ENCODE results near the gene EPN3.

EPN3 gene

GRCh38 chr17:50532452-50533024 is at the start of gene EPN3:
EPN3 (plus strand) TSS chr17:50532735; CDS start chr17:50536557, 3,822 bp downstream.
- ChIA-PET POLR2A (interaction anchor here (1.2 to 3.9 kb wide), 2 partner anchors 9 to 28 kb away, joined by 4 to 17 read pairs; no protein-coding TSS in a partner anchor), CTCF (no interaction called here)
- no peak for DNase-seq (ENCODE audit: extremely low spot score)
- TF ChIP-seq CTBP1 (IDR thresholded peaks at IDR 0.05; ENCODE audit: borderline replicate concordance) (no peak), ARNT (IDR thresholded peaks at IDR 0.05) (no peak), SP1 (IDR thresholded peaks at IDR 0.05) (no peak), FOXM1 (IDR thresholded peaks at IDR 0.05; ENCODE audit: borderline replicate concordance) (no peak), ELF4 (IDR thresholded peaks at IDR 0.05) (no peak), NFRKB (IDR thresholded peaks at IDR 0.05) (no peak), FOXA1 (IDR thresholded peaks at IDR 0.05) (no peak), SUZ12 (IDR thresholded peaks at IDR 0.05) (no peak), LEF1 (IDR thresholded peaks at IDR 0.05; ENCODE audit: borderline replicate concordance) (no peak), L3MBTL2 (conservative IDR thresholded peaks at IDR 0.05) (no peak), ZNF384 (IDR thresholded peaks at IDR 0.05) (no peak), FOXK2 (IDR thresholded peaks at IDR 0.05) (no peak), HDGF (IDR thresholded peaks at IDR 0.05; ENCODE audit: borderline replicate concordance) (no peak), TARDBP (IDR thresholded peaks at IDR 0.05) (no peak), PKNOX1 (IDR thresholded peaks at IDR 0.05) (no peak), BHLHE40 (IDR thresholded peaks at IDR 0.05; ENCODE audit: borderline replicate concordance) (no peak)

- POLR2A ChIA-PET, result interaction anchor here (0.7 to 1.4 kb wide), 3 partner anchors 10 to 121 kb away, joined by 3 to 5 read pairs (median 3); no protein-coding TSS in a partner anchor
Observed at GRCh38 chr17:50483266-50483665, 49.3 kb upstream of the EPN3 start.

GRCh38 chr17:50484386-50485155 is 48.0 kb upstream of the EPN3 start:
- no peak for DNase-seq (ENCODE audit: extremely low spot score)
- CTCF ChIA-PET, result interaction anchor here (1.0 to 1.2 kb wide), 7 partner anchors 11 to 211 kb away, joined by 3 to 5 read pairs (median 3); no protein-coding TSS in a partner anchor
- TF ChIP-seq CTBP1 (IDR thresholded peaks at IDR 0.05; ENCODE audit: borderline replicate concordance) (no peak), FOXM1 (IDR thresholded peaks at IDR 0.05; ENCODE audit: borderline replicate concordance) (no peak), L3MBTL2 (conservative IDR thresholded peaks at IDR 0.05) (no peak), ZNF384 (IDR thresholded peaks at IDR 0.05) (no peak), PKNOX1 (IDR thresholded peaks at IDR 0.05) (no peak), HDGF (IDR thresholded peaks at IDR 0.05; ENCODE audit: borderline replicate concordance) (no peak), TARDBP (IDR thresholded peaks at IDR 0.05) (no peak), LEF1 (IDR thresholded peaks at IDR 0.05; ENCODE audit: borderline replicate concordance) (no peak)
- POLR2A ChIA-PET, result interaction anchor here (1.2 to 1.4 kb wide), 2 partner anchors 9 to 57 kb away, joined by 3 to 5 read pairs; no protein-coding TSS in a partner anchor

More at GRCh38 chr17:50483266-50483665, 49.3 kb upstream of the EPN3 start:
- DNase-seq (ENCODE audit: extremely low spot score), result no peak
- CTCF ChIA-PET, result interaction anchor here (0.6 to 1.7 kb wide), 10 partner anchors 10 to 453 kb away, joined by 3 to 7 read pairs (median 4); no protein-coding TSS in a partner anchor
- TF ChIP-seq HDGF (IDR thresholded peaks at IDR 0.05; ENCODE audit: borderline replicate concordance), result no peak
- TF ChIP-seq BHLHE40 (IDR thresholded peaks at IDR 0.05; ENCODE audit: borderline replicate concordance), result no peak
- no peak for TF ChIP-seq SP1 (IDR thresholded peaks at IDR 0.05)
- no peak for TF ChIP-seq SUZ12 (IDR thresholded peaks at IDR 0.05)
- no peak for TF ChIP-seq ELF4 (IDR thresholded peaks at IDR 0.05)
- TF ChIP-seq FOXK2 (IDR thresholded peaks at IDR 0.05), result no peak
- TF ChIP-seq NFRKB (IDR thresholded peaks at IDR 0.05), result no peak

- TF ChIP-seq BHLHE40 (IDR thresholded peaks at IDR 0.05; ENCODE audit: borderline replicate concordance) (no peak), NFRKB (IDR thresholded peaks at IDR 0.05) (no peak), LEF1 (IDR thresholded peaks at IDR 0.05; ENCODE audit: borderline replicate concordance) (no peak), FOXK2 (IDR thresholded peaks at IDR 0.05) (no peak), SUZ12 (IDR thresholded peaks at IDR 0.05) (no peak), ELF4 (IDR thresholded peaks at IDR 0.05) (no peak), SP1 (IDR thresholded peaks at IDR 0.05) (no peak), PKNOX1 (IDR thresholded peaks at IDR 0.05) (no peak), ARNT (IDR thresholded peaks at IDR 0.05) (no peak), ZNF384 (IDR thresholded peaks at IDR 0.05) (no peak)
- CTCF ChIA-PET, result interaction anchor here (0.6 to 0.7 kb wide), 2 partner anchors 8 to 18 kb away, joined by 3 read pairs; no protein-coding TSS in a partner anchor
- DNase-seq (ENCODE audit: extremely low spot score), result no peak
- POLR2A ChIA-PET, result interaction anchor here (0.9 to 1.9 kb wide), 2 partner anchors 8 to 61 kb away, joined by 3 to 5 read pairs; partner anchors contain the start of gene ACSF2
Observed at GRCh38 chr17:50487213-50488096, 45.1 kb upstream of the EPN3 start.

- no peak for DNase-seq (ENCODE audit: extremely low spot score)
- POLR2A ChIA-PET, result interaction anchor here (1.9 kb wide), 1 partner anchor 9 kb away, joined by 5 read pairs; no protein-coding TSS in a partner anchor
- TF ChIP-seq ELF4 (IDR thresholded peaks at IDR 0.05) (no peak), TARDBP (IDR thresholded peaks at IDR 0.05) (no peak), L3MBTL2 (conservative IDR thresholded peaks at IDR 0.05) (no peak), NFRKB (IDR thresholded peaks at IDR 0.05) (no peak), ZNF384 (IDR thresholded peaks at IDR 0.05) (no peak), LEF1 (IDR thresholded peaks at IDR 0.05; ENCODE audit: borderline replicate concordance) (no peak), PKNOX1 (IDR thresholded peaks at IDR 0.05) (no peak), HDGF (IDR thresholded peaks at IDR 0.05; ENCODE audit: borderline replicate concordance) (no peak), FOXK2 (IDR thresholded peaks at IDR 0.05) (no peak), CTBP1 (IDR thresholded peaks at IDR 0.05; ENCODE audit: borderline replicate concordance) (no peak), FOXM1 (IDR thresholded peaks at IDR 0.05; ENCODE audit: borderline replicate concordance) (no peak), BHLHE40 (IDR thresholded peaks at IDR 0.05; ENCODE audit: borderline replicate concordance) (no peak), SP1 (IDR thresholded peaks at IDR 0.05) (no peak), ARNT (IDR thresholded peaks at IDR 0.05) (no peak), FOXA1 (IDR thresholded peaks at IDR 0.05) (no peak), SUZ12 (IDR thresholded peaks at IDR 0.05) (no peak)
- CTCF ChIA-PET, result interaction anchor here (1.1 kb wide), 1 partner anchor 12 kb away, joined by 3 read pairs; no protein-coding TSS in a partner anchor
Observed at GRCh38 chr17:50488880-50489279, 43.7 kb upstream of the EPN3 start.

Data from HEK293T (cell line).